NOMO-1 treated with dmso at 0.1 percent for 144 hours (cell line): ENCODE measurements around the gene PARK7.
A peak's percentile ranks its signal among the peaks of the same experiment; 100 is the strongest.

Experiments used
- DNase-seq: peaks from one replicate; lab custom pipeline; 2025; ENCODE audit not compliant: unreplicated experiment; lab: John Stamatoyannopoulos, UW

PARK7 gene

DNA sequence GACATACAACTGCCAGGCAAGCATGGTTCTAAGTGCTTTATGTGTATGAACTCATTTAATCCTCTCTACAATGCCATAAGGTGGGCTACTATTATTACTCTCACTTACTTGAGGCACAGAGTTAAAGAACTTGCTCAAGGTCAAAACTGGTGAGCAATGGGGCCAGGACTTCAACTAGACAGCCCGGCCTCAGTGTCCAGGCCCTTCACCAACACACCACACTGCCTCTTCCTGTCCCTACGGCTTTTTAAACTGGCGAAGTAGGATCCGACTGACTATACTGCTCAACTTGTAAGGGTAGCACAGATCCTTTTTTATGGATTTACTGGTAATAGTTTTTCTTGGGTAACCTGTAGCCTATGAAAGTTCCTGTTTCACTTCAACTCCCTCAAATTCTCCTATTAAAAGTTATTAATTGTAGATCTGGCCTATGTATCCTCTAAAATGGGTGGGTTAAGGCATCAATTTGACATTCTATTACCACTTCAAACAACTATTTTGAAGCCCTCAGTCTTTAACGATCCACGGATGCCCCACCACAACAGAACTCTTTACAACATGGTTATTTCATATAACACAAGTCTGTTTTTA, 60.3 kb downstream of the PARK7 start:
- no peak for DNase-seq

GRCh38 chr1:8022395-8023286, 61.1 kb downstream of the PARK7 start:
- DNase-seq: no peak

DNA sequence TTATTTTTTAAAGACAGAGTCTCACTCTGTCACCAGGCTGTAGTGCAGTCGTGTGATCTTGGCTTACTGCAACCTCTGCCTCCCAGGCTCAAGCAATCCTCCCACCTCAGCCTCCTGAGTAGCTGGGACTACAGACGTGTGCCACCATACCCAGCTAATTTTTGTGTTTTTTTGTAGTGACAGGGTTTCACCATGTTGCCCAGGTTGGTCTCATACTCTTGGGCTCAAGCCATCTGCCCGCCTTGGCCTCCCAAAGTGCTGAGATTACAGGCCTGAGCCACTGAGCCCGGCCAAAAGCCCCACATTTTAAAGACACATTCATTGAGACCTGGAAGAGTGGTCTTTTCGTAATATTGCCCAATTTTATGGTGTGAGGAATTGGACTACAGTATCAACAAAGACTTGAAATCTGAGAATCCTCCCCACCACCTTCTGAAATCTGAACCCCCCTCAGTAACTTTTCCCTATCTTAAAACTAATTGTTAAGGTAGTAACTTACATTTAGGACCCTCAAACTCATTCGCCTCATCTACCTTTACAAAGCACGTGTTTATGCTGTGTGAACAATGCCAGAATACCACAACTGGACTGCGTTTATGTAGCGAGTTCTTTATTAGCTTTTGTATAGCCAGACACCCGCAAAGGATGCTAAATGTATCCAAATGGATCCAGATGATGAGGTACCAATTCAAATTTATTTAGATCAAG, 61.9 kb downstream of the PARK7 start:
- DNase-seq: no peak

GRCh38 chr1:8023995-8024313, 62.4 kb downstream of the PARK7 start:
- DNase-seq: no peak

GRCh38 chr1:8024329-8024728, 62.8 kb downstream of the PARK7 start:
- DNase-seq: no peak

GRCh38 chr1:8025061-8025670, 63.7 kb downstream of the PARK7 start:
- no peak for DNase-seq

- DNase-seq: no peak
These were observed 64.2 kb downstream of the PARK7 start for GRCh38 chr1:8025671-8026144.

DNA sequence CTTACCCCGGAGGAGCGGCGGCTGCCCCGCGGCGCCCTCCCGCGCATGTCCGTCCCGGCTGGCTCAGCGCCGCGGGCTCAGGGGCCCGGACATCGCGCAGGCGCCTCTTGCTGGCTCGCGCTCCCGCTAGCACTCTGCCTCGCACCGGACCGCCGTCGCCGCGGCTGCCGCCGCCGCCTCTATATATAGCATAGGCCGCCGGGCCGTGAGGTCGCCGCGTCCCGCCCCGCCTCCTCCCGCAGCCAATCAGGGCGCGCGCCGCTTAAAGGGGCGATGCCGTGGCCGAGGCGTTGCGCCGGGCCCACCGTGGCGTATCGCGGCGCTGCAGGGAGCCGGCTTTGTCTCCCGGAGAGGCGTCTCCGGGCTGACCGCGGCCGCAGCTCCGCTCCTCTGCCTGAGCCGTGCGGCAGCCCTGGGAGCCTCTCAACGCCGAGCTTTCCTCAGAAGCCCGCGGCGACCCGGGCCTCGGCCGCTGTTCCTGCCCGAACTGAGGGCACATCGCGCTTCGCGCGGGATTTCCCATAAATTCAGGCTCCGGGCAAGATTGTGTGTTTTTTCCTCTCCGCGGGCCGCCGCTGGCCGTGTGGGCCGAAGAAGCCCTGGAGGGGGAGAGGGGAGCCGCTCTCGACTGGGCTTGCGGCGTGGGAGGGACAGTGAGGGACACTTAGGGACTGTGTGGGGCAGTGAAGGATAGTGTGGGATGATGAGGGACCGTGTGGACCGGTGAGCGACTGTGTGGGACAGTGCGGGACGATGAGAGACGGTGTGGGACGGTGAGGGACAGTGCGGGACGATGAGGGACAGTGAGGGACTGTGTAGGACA, 64.9 kb downstream of the PARK7 start, which contains the start of gene ERRFI1:
Gene ERRFI1, minus strand, starts transcription at position 157 of the 823 bp plus-strand sequence. CDS start 10,690 bp downstream, outside the sequence.
- peak; percentile 68 for DNase-seq

DNA sequence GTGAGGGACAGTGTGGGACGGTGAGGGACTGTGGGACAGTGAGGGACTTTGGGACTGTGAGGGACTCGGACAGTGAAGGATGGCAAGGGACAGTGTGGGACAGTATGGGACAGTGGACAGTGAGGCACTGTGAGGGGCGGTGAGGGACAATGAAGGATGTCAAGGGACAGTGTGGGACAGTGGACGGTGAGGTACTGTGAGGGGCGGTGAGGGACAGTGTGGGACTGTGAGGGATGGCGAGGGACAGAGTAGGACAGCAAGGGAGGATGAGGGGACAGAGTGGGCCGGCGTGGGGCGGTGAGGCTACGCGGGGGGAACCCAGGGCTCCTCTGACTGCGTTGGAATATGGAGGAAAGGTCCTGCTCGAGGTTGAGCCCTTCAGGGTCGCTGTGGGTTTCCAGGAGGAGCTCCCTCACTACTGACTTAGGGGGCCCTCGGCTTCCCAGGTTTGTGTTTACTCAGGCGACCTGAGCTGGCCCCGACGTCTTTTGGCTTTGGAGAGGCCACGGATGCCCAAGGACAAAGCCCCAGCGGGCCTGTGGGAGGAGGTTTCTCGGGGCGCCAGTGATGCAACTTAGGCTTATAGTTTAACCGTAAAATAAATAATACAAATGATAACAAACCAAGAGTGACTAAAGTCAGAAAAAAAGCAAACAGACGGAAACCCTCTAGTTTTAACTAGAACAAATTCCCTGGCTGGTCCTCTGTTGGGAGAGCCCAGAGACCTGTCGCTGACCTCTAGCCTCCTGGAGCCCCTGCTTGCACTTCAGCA, 65.7 kb downstream of the PARK7 start:
- no peak for DNase-seq

- no peak for DNase-seq
These were observed 66.4 kb downstream of the PARK7 start for GRCh38 chr1:8027748-8028570.

GRCh38 chr1:8028571-8028910, 67.0 kb downstream of the PARK7 start:
- DNase-seq: no peak

DNA sequence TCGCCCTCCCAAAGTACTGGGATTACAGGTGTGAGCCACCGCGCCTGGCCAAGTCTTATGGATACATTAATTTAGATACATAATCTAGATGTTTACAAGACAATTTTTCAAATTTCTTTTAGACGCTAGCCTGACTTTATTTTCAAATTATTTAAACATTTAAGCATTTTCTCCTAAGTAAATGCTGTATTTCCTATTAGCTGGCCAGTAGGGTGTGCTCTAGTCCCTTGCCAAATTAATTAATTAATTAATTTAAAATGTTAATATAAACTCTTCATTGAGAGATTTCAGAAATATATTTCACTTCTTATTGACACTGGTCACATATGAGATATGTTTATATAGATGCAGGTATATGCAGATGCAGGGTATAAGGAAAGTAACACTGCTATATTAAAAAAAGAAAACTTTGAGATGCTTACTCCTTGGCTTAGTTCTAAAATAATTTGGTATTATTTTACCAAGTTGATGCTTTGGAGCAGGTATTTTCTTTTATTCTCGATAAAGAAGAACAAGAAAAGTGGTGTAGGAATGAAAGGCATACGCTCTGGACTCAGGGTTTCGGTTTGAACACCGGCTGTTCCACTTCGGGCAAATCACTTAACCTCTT, 69.8 kb downstream of the PARK7 start:
- DNase-seq: no peak

DNA sequence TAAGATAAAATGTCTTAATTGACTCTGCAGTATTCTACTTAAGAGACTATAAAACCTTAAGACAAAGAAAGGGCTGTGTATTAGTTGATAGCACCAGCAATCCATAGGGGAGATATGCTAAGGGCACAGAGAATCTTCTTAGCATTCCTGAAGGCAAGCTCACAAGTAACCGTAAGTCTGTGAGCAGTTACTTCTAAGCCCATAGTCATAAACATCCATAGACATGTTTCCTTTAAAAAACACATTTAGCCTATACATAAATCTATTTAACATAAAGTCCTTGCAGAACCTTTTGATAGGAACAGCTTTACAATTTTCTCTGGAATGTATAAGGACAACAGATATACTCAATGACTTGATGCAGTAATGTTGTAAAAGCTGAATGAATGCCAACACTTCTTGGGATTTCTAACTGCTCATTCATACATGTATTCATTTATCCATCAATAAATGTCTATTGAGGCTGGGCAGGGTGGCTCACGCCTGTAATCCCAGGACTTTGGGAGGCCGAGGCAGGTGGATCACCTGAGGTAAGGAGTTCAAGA, 70.9 kb downstream of the PARK7 start:
- DNase-seq: no peak

DNA sequence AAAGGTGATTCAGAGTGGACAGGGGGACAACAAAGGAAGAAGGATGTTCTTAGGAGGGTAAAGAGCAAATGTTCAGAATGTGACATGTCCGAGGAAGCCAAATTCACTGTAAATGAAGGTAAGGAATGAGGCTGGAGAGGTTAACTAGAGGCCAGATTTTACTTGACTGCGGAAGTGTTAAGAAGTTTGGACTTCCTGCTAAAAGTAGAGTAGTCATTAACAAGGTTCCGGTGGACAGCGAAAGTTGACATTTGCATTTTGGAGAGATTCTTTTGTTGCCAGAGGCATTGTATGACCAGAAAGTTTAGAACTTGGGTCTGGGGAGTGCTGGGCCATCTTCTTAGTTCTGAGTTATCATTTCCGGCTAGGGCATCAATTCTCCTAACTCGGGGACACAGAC, 71.8 kb downstream of the PARK7 start:
- no peak for DNase-seq
